ENCODE results near the gene ZNF423. TPM values are rescaled to one million over a fixed set of nuclear protein-coding genes. Genes with fewer than 3 reads are reported as not detected.

ZNF423 gene
- total RNA-seq, 2 experiments from 2014 or later = not detected

DNA sequence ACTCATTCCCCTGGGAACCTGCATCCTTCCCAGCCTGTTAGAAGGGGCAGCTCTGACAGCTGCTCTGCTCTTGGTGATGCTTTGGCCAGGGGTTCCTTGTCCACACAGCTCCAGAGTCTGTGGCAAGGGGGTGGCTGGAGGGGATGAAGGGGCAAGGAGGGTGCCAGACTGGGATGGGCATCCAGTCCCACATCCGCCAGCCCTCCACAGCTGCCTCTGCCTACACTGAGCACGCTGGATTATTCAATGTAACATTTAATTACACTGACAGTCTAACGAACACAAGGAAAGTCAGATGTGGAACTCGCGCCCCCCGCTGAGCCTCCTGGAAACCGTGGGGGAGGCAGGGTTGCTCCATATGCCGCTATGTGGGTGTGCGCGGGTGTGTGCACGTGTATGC is 381.2 kb downstream of the ZNF423 start:
- Mint-ChIP-seq H3K9me3 (no peaks in the 10 kb centered on the region), H3K36me3 (ENCODE audit: low read depth) (no peaks in the 10 kb centered on the region), H3K4me1 (no peaks in the 10 kb centered on the region), H3K27me3 (no peaks in the 10 kb centered on the region), H3K27ac (no peak overlapping the region), H3K4me3 (no peak overlapping the region)
- POLR2A ChIA-PET = no interaction called here
- CTCF ChIA-PET = no interaction called here
- no peak for DNase-seq

DNA sequence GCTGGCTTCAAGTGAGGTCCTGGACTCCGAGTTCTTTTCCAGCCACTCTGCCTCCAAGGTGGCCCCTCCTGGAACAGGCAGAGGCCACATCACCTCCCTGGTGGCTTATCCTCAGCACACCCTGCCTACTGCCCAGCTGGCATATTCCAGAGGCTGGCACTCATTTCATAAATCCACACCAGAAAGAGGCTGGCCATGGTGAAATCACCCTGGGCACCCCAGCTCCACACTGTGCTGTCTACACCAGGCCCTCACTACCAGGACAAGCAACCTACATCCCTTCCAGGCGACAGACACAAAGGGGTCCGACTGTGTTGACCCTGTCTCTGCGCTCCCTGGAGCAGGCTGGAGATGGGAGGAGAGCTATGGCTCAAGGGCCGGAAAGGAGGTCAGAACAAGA is 382.1 kb downstream of the ZNF423 start:
- no peaks in the 10 kb centered on the region for H3K9me3 Mint-ChIP-seq
- H3K4me3 Mint-ChIP-seq = no peak overlapping the region
- no peak for DNase-seq

DNA sequence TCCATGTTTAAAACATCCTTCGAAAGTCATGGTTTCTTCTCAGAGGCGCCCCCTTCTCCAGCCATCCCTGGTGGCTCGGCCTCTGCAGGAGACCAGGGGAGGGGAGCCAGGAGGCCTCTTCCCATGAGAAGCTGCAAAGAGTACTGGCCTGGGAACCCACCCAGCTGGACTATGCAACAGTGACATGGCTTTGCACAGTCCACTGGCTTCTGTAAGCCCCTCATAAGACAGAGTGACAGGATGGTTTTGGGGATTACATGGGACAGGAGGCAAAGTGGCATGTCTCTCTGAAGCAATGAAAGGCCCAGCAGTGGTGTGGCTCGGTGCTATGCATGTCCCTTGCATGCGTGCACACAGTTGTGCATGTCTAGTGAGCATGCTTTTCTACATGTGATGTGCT is 382.8 kb downstream of the ZNF423 start:
- DNase-seq = no peak
- Mint-ChIP-seq H3K9me3 (no peaks in the 10 kb centered on the region), H3K4me3 (no peak overlapping the region), H3K36me3 (ENCODE audit: low read depth) (no peaks in the 10 kb centered on the region), H3K27me3 (no peaks in the 10 kb centered on the region), H3K27ac (no peak overlapping the region), H3K4me1 (no peaks in the 10 kb centered on the region)
- POLR2A ChIA-PET = no interaction called here
- CTCF ChIA-PET = interaction anchor here (0.6 kb wide), 1 partner anchor 425 kb away, joined by 3 read pairs; no protein-coding TSS in a partner anchor

More for the DNA sequence above, 382.1 kb downstream of the ZNF423 start:
- POLR2A ChIA-PET = no interaction called here
- H3K4me1 Mint-ChIP-seq = no peaks in the 10 kb centered on the region
- no peak overlapping the region for H3K27ac Mint-ChIP-seq
- H3K36me3 Mint-ChIP-seq (ENCODE audit: low read depth) = no peaks in the 10 kb centered on the region
- H3K27me3 Mint-ChIP-seq = no peaks in the 10 kb centered on the region
- CTCF ChIA-PET = no interaction called here

DNA sequence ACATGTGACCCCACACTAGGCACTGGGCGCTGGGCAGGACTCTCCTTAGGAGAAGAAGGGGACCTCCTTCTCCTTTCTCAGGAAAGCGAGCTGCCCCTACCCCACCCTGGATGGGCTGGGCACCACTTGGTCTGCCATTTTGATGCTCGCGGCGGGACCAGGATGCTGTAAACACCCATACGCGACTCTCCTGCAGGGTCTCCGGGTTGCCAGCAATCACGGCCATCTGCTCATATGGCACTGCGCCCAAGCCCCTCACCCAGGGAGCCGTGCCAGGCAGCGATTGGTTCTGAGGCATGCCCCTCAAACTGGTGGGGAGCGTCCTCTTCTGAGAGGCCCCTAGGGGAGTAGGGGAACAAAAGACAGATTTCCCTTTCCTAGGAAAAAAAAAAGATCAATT is 383.3 kb downstream of the ZNF423 start:
- no peak for DNase-seq
- H3K4me3 Mint-ChIP-seq = no peak overlapping the region
- no peak overlapping the region for H3K27ac Mint-ChIP-seq
- H3K9me3 Mint-ChIP-seq = no peaks in the 10 kb centered on the region
- H3K4me1 Mint-ChIP-seq = no peaks in the 10 kb centered on the region
- CTCF ChIA-PET = interaction anchor here (0.6 kb wide), 1 partner anchor 425 kb away, joined by 3 read pairs; no protein-coding TSS in a partner anchor
- no peaks in the 10 kb centered on the region for H3K27me3 Mint-ChIP-seq
- POLR2A ChIA-PET = no interaction called here
- no peaks in the 10 kb centered on the region for H3K36me3 Mint-ChIP-seq (ENCODE audit: low read depth)

DNA sequence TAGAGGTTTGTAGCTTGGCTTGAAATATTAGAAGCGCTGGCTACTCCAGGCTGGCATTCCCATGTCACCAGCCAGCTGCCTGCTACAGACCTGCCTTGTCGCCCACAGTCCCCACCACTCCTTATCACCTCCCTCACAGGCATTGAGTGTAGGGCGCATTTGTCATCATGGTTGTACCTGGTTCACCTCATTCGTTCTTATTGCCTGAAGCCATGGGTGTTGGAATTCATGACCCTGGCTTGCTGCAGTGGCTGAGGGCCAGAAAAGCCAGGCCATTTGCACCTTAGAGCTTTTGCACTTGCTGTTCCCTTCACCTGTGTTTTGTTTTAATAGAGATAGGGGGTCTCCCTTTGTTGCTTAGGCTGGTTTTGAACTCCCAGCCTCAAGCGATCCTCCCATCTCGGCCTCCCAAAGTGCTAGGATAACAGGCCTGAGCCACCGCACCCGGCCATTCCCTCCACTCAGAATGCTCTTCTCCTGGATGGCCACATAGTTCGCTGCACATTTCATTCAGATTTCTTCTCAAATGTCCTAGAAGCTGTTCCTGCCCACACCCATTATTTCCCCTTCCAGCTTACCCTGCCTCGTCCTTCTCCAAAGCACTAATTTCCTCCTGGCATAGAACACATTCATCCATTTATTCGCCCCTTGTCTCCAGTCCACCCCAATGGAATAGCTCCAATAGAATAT is 384.7 kb downstream of the ZNF423 start:
- no peak overlapping the region for H3K27ac Mint-ChIP-seq
- CTCF ChIA-PET = no interaction called here
- POLR2A ChIA-PET = no interaction called here
- peaks cover under 1% of the 10 kb centered on the region for H3K4me1 Mint-ChIP-seq
- H3K4me3 Mint-ChIP-seq = no peak overlapping the region
- DNase-seq = no peak
- no peaks in the 10 kb centered on the region for H3K9me3 Mint-ChIP-seq
- H3K36me3 Mint-ChIP-seq (ENCODE audit: low read depth) = no peaks in the 10 kb centered on the region
- no peaks in the 10 kb centered on the region for H3K27me3 Mint-ChIP-seq

DNA sequence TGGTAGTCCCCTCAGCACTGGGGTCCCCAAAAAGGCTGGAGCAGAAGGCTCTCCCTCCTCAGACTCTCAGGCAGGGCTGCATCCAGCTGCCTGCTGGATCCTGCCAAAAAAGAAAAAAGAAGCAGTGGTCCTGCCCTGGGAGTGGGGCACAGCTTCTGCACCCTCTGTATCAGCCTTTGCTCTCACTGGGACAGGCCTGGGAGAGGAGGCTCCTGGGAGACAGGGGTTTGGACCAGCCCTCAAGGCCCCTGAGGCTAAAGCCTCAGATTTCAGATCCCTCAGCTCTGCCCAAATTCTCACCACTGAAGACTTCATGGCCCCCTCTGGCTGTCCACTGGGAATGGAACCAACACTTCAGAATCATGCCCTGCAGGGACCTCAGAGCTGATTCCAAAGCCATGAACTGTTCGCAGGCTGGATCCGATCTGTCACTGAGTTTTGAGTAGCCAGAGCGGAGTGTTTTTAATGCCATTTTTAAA is 385.4 kb downstream of the ZNF423 start:
- no peaks in the 10 kb centered on the region for H3K27me3 Mint-ChIP-seq
- no peaks in the 10 kb centered on the region for H3K9me3 Mint-ChIP-seq
- H3K36me3 Mint-ChIP-seq (ENCODE audit: low read depth) = no peaks in the 10 kb centered on the region
- H3K4me1 Mint-ChIP-seq = peaks cover 4% of the 10 kb centered on the region
- H3K27ac Mint-ChIP-seq = no peak overlapping the region
- CTCF ChIA-PET = no interaction called here
- H3K4me3 Mint-ChIP-seq = no peak overlapping the region
- POLR2A ChIA-PET = no interaction called here
- no peak for DNase-seq

DNA sequence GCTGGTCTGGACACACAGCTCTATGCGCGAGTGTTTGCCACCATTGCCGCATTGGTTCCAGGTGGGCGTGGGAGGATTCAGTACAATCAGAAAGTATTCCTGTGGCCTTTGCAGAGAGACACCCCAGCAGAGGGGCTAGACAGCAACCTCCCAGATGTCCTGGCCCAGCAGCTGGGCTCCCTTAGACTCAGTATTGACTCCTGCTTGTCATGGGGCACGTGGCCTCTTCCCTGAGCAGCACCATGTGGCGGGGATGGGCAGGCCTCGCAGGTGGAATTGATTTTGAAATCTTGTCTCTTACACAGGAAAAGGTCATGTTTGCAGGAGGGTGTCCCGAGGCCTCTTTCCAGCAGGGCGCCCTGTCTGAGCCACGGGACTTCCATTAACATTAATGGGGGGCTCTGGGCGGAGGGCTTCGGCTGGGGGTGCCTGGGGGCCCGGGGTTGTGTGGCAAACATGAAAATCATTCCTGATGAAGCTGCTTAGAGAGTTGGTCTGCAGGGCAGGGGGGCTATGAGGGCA is 385.9 kb downstream of the ZNF423 start:
- H3K4me1 Mint-ChIP-seq = peaks cover 7% of the 10 kb centered on the region
- H3K9me3 Mint-ChIP-seq = no peaks in the 10 kb centered on the region
- no peak overlapping the region for H3K4me3 Mint-ChIP-seq
- ChIA-PET CTCF (no interaction called here), POLR2A (no interaction called here)
- no peaks in the 10 kb centered on the region for H3K27me3 Mint-ChIP-seq
- no peaks in the 10 kb centered on the region for H3K36me3 Mint-ChIP-seq (ENCODE audit: low read depth)
- DNase-seq = no peak
- no peak overlapping the region for H3K27ac Mint-ChIP-seq

DNA sequence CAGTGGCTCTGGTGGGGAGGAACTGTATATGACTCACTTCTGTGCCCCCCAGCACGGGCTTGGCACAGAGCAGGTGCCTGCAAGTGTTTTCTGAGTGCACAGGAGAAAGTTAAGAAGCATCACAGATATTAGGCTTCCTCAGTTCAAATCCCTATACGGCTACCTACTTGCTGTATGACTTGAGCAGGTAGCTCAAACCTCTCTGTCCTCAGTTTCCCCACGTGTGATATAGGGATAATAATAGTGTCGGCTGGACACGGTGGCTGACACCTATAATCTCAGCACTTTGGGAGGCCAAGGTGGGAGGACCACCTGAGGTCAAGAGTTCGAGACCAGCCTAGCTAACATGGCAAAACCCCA is 386.6 kb downstream of the ZNF423 start:
- ChIA-PET CTCF (no interaction called here), POLR2A (no interaction called here)
- H3K4me1 Mint-ChIP-seq = peaks cover 13% of the 10 kb centered on the region
- H3K27me3 Mint-ChIP-seq = no peaks in the 10 kb centered on the region
- H3K36me3 Mint-ChIP-seq (ENCODE audit: low read depth) = no peaks in the 10 kb centered on the region
- H3K9me3 Mint-ChIP-seq = no peaks in the 10 kb centered on the region
- DNase-seq = no peak
- H3K27ac Mint-ChIP-seq = peak overlapping the region; percentile 0
- H3K4me3 Mint-ChIP-seq = no peak overlapping the region

DNA sequence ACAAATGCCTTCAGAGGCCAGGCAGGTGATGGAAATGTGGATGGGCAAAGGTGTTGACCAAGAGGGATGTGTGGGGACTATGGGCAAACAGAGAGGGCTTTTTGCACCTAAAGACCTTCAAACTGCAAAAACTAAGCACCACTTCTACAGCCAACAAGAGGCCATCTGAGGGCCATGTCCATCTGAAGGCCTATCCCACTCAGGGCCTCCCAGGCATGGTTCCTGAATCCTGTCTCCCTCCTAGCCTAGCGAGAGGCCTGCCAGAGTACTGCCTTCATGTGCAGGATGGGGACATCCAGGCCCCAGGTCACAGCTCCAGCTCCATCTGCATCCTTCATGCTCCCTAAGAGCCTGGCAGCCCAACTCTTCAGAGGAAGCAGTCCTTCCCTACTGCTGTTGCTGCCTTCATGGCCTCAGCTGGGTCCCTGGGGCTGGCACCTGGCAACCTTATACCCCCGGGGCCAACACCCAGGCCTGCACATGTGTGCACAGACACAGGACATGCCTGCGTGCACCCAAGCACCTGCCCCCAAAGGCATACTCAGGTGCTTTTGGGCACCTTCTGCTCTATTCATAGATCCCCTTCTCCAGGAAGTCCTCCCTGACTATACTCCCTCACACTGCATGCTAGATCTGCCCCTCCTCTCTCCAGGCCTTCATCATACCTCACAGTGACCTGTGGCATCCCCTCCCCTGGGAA is 387.2 kb downstream of the ZNF423 start:
- H3K4me3 Mint-ChIP-seq = no peak overlapping the region
- ChIA-PET POLR2A (no interaction called here), CTCF (no interaction called here)
- no peaks in the 10 kb centered on the region for H3K27me3 Mint-ChIP-seq
- H3K27ac Mint-ChIP-seq = peak overlapping the region; percentile 0
- peaks cover 18% of the 10 kb centered on the region for H3K4me1 Mint-ChIP-seq
- no peaks in the 10 kb centered on the region for H3K9me3 Mint-ChIP-seq
- no peak for DNase-seq
- no peaks in the 10 kb centered on the region for H3K36me3 Mint-ChIP-seq (ENCODE audit: low read depth)

DNA sequence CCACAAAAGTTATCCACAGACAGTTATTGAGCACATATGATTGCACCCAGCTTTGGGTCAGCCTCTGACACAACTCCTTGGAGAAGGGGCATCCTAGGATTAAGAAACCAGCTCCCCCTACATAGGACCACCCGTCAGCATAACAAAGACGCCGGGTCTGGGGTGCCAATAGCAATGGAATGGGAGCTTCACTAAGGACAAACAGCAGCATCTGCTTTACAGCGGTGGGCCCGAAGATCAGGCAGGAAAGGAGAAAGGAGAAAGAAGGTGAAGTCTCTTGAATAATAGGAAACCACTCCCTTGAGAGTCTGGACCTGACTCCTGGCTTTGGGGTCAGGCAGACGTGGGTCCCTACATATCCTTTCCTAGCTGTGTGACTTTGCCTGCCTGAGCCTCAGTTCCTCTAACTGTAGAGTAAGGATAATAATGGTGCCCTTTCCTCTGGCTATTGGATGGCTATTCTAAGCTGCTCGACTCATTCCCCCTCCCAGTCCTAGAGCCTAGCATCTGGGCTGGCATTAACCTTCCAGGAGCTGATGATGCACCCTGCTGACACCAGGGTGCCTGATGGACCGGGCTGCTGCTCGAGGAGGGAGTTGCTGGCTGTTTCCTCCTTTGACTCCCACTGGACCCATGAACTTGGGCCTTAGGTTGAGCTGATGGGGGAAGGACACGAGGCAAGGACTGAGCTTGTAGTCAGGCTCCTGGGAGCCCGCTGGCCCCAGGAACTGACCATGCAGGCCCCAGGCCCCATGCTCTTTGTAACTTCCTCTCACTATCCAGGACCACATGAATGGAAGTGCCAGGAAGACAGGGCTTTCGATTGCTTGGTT is 388.2 kb downstream of the ZNF423 start:
- no peaks in the 10 kb centered on the region for H3K36me3 Mint-ChIP-seq (ENCODE audit: low read depth)
- peaks cover 28% of the 10 kb centered on the region for H3K4me1 Mint-ChIP-seq
- H3K27ac Mint-ChIP-seq = no peak overlapping the region
- ChIA-PET POLR2A (no interaction called here), CTCF (interaction anchor here (0.6 kb wide), 1 partner anchor 1069 kb away, joined by 3 read pairs; no protein-coding TSS in a partner anchor)
- no peaks in the 10 kb centered on the region for H3K27me3 Mint-ChIP-seq
- no peak overlapping the region for H3K4me3 Mint-ChIP-seq
- no peak for DNase-seq
- no peaks in the 10 kb centered on the region for H3K9me3 Mint-ChIP-seq

DNA sequence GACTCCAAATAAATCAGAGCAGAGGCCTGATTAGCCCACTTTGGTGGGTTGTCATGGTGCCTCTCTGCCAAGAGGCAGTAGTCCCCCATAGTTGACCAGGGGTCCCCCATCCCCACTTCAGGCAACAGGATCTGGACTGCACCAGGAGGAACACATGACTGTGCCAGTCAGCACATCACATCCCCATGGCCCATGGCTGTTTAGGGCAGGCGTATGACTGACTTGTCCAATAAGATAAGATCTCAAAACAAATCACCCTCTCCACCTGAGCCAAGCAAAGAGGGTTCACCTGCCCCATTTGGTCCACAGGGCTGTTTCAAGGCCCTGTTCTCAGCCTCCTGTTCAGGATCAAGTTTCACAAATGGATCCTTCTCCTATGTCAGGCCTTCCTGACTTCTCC is 389.0 kb downstream of the ZNF423 start:
- H3K4me1 Mint-ChIP-seq = peaks cover 36% of the 10 kb centered on the region
- no peak overlapping the region for H3K4me3 Mint-ChIP-seq
- peaks cover 3% of the 10 kb centered on the region for H3K36me3 Mint-ChIP-seq (ENCODE audit: low read depth)
- H3K9me3 Mint-ChIP-seq = no peaks in the 10 kb centered on the region
- CTCF ChIA-PET = interaction anchor here (0.6 kb wide), 1 partner anchor 1068 kb away, joined by 3 read pairs; no protein-coding TSS in a partner anchor
- POLR2A ChIA-PET = no interaction called here
- H3K27me3 Mint-ChIP-seq = no peaks in the 10 kb centered on the region
- no peak for DNase-seq
- no peak overlapping the region for H3K27ac Mint-ChIP-seq

DNA sequence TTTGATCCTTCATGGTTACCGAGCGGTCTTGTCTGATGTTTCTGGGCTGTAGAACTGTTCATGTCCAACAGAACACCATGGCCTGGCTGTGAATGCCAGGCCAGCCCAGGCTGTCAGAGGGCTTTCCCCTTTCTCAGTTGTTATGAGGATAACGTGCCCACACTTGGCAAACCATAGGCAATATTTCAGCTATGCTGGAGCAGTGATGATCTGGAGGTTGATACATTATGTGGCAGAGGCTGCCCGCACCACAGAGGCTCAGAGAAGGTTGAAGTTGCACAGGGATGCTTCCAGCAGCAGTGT is 389.4 kb downstream of the ZNF423 start:
- DNase-seq = no peak
- Mint-ChIP-seq H3K27me3 (no peaks in the 10 kb centered on the region), H3K27ac (peak overlapping the region; percentile 44), H3K4me1 (peaks cover 38% of the 10 kb centered on the region), H3K9me3 (no peaks in the 10 kb centered on the region), H3K4me3 (no peak overlapping the region), H3K36me3 (ENCODE audit: low read depth) (peaks cover 3% of the 10 kb centered on the region)
- ChIA-PET POLR2A (no interaction called here), CTCF (no interaction called here)
